Ecto neural progenitor cell (in vitro differentiated cells): ENCODE results near the gene NDUFS2.
A peak's percentile ranks its signal among the peaks of the same experiment; 100 is the strongest.
"Not testable (repeated sequence)": the region's sequence is repeated elsewhere in the genome, so short reads cannot be mapped to it uniquely, and the experiment has no call there.

Experiments
- DNase-seq: peaks from one replicate; pipeline ENCODE4 v3.0.0-alpha.2; 2018; ENCODE audit warnings: low spot score

Gene NDUFS2

GRCh38 chr1:161220002-161220401 is 17.8 kb downstream of the NDUFS2 start:
- no peak for DNase-seq

- DNase-seq: no peak
Observed at GRCh38 chr1:161222175-161223019, 20.2 kb downstream of the NDUFS2 start.

- DNase-seq: no peak
Observed at GRCh38 chr1:161223805-161224694, 21.9 kb downstream of the NDUFS2 start.

GRCh38 chr1:161224695-161225087 is 22.5 kb downstream of the NDUFS2 start:
- not testable (repeated sequence) for DNase-seq

- no peak for DNase-seq
Observed at GRCh38 chr1:161225178-161225533, 23.0 kb downstream of the NDUFS2 start.

GRCh38 chr1:161225534-161226319 is 23.6 kb downstream of the NDUFS2 start, which contains the start of gene TOMM40L:
TOMM40L (plus strand) TSS chr1:161226060; CDS start chr1:161226490, 430 bp downstream.
- peak; percentile 89 for DNase-seq

- peak; percentile 56 for DNase-seq
Observed at GRCh38 chr1:161226320-161226711, 24.1 kb downstream of the NDUFS2 start.

- DNase-seq: no peak
Observed at GRCh38 chr1:161226759-161227158, 24.6 kb downstream of the NDUFS2 start.

- peak; percentile 86 for DNase-seq
Observed at GRCh38 chr1:161227196-161227871, 25.2 kb downstream of the NDUFS2 start.

- no peak for DNase-seq
Observed at GRCh38 chr1:161228032-161228431, 25.9 kb downstream of the NDUFS2 start.

- DNase-seq: no peak
Observed at GRCh38 chr1:161229896-161230295, 27.7 kb downstream of the NDUFS2 start.

- DNase-seq: no peak
Observed at GRCh38 chr1:161230762-161231161, 28.6 kb downstream of the NDUFS2 start.

- no peak for DNase-seq
Observed at GRCh38 chr1:161233102-161233501, 30.9 kb downstream of the NDUFS2 start.

- no peak for DNase-seq
Observed at GRCh38 chr1:161235957-161236775, 34.0 kb downstream of the NDUFS2 start.

- DNase-seq: no peak
Observed at GRCh38 chr1:161238039-161238473, 35.9 kb downstream of the NDUFS2 start, which contains the start of gene NR1I3. NR1I3 (minus strand) TSS chr1:161238203; CDS start chr1:161236565, 1,638 bp downstream.

GRCh38 chr1:161241682-161242081 is 39.5 kb downstream of the NDUFS2 start:
- no peak for DNase-seq

- no peak for DNase-seq
Observed at GRCh38 chr1:161242313-161242712, 40.1 kb downstream of the NDUFS2 start.

- DNase-seq: no peak
Observed at GRCh38 chr1:161244888-161245287, 42.7 kb downstream of the NDUFS2 start.

GRCh38 chr1:161250100-161250499 is 47.9 kb downstream of the NDUFS2 start:
- DNase-seq: not testable (repeated sequence)

- no peak for DNase-seq
Observed at GRCh38 chr1:161250829-161251228, 48.7 kb downstream of the NDUFS2 start.
